ENCODE measurements around the gene UNC5B. TPM values are rescaled to one million over a fixed set of nuclear protein-coding genes. Genes with fewer than 3 reads are reported as not detected.

The UNC5B gene
- total RNA-seq, 1 experiment from 2014 or later, result 22.0 TPM

- H3K4me1 ChIP-seq (ENCODE audit: control insufficient read depth in 1 of 2, insufficient read depth in 2 of 2, low read length in 2 of 2), result peaks cover 22 to 32% of the 10 kb centered on the region in 2 experiments
- peak overlapping the region; percentile 51 for H3K27ac ChIP-seq (ENCODE audit: low read depth, low read length)
- ChIA-PET CTCF (interaction anchor here (1.5 kb wide), 1 partner anchor 29 kb away, joined by 4 read pairs; no protein-coding TSS in a partner anchor), POLR2A (no interaction called here), RAD21 (ENCODE audit: low non-redundant PET in 1 of 2, low total read pairs in 2 of 2, uncharacterized antibody in 2 of 2, unreplicated experiment in 2 of 2) (no interaction called here)
- H3K79me2 ChIP-seq (ENCODE audit: insufficient read depth, low read length), result no peaks in the 10 kb centered on the region
- H3K4me2 ChIP-seq (ENCODE audit: low read length), result peak overlapping the region; percentile 77
- H3K27me3 ChIP-seq (ENCODE audit: insufficient read depth, low read length), result no peaks in the 10 kb centered on the region
- H3K9me2 ChIP-seq (ENCODE audit: insufficient read depth), result no peaks in the 10 kb centered on the region
- peak overlapping the region; percentile 33 for H3K9ac ChIP-seq (ENCODE audit: low read length)
- DNase-seq (ENCODE audit: low read depth, low spot score), result peak; percentile 33
- TF ChIP-seq SP1 (IDR thresholded peaks at IDR 0.05; ENCODE audit: low read depth) (peak; percentile 59), CBX3 (IDR thresholded peaks at IDR 0.05; ENCODE audit: low read depth) (peak; percentile 67), FOSL1 (IDR thresholded peaks at IDR 0.05; ENCODE audit: low read depth) (peak; percentile 68), YY1 (IDR thresholded peaks at IDR 0.05; ENCODE audit: extremely low read depth, insufficient replicate concordance, low read depth, low read length) (no peak), MAX (IDR thresholded peaks at IDR 0.05) (peak; percentile 48), JUND (IDR thresholded peaks at IDR 0.05) (peak; percentile 66)
- intact Hi-C loops (cut with micrococcal nuclease), result no loop called here
- H4K20me1 ChIP-seq (ENCODE audit: insufficient read depth), result no peaks in the 10 kb centered on the region
- peak overlapping the region in 1 of 2 experiments; percentile 40; a peak in 2 of 4 replicates for H3K4me3 ChIP-seq (replicated peaks in 1 of 2; ENCODE audit: low read depth in 1 of 2, low read length in 2 of 2)
- no TSS peak for BruUV-seq (replicated peaks)
- no peaks in the 10 kb centered on the region for H3K36me3 ChIP-seq (ENCODE audit: control insufficient read depth in 1 of 2, insufficient read depth in 2 of 2, low read length in 2 of 2)
- H2AFZ ChIP-seq (ENCODE audit: low read depth, low read length, poor library complexity, severe bottlenecking), result no peak overlapping the region
- H3K9me3 ChIP-seq (ENCODE audit: control insufficient read depth in 1 of 2, insufficient read depth in 1 of 2, low read depth in 1 of 2, low read length in 2 of 2), result no peaks in the 10 kb centered on the region
- peak; percentile 87 for ATAC-seq
Measured at GRCh38 chr10:71339796-71340589, 127.6 kb downstream of the UNC5B start.

GRCh38 chr10:71342573-71343391 is 130.4 kb downstream of the UNC5B start:
- no peaks in the 10 kb centered on the region for H4K20me1 ChIP-seq (ENCODE audit: insufficient read depth)
- ChIA-PET CTCF (no interaction called here), RAD21 (ENCODE audit: low non-redundant PET in 1 of 2, low total read pairs in 2 of 2, uncharacterized antibody in 2 of 2, unreplicated experiment in 2 of 2) (no interaction called here), POLR2A (interaction anchor here (0.5 kb wide), 1 partner anchor 24 kb away, joined by 3 read pairs; the partner anchor contains the start of gene SLC29A3)
- H3K9me3 ChIP-seq (ENCODE audit: control insufficient read depth in 1 of 2, insufficient read depth in 1 of 2, low read depth in 1 of 2, low read length in 2 of 2), result no peaks in the 10 kb centered on the region
- no peak for TF ChIP-seq ATF3 (IDR thresholded peaks at IDR 0.05)
- TF ChIP-seq ELF1 (IDR thresholded peaks at IDR 0.05; ENCODE audit: borderline replicate concordance, low read depth), result no peak
- TF ChIP-seq CEBPB (IDR thresholded peaks at IDR 0.05; ENCODE audit: low read depth), result no peak
- TF ChIP-seq ZFX (IDR thresholded peaks at IDR 0.05), result no peak
- no peak for TF ChIP-seq YY1 (IDR thresholded peaks at IDR 0.05; ENCODE audit: extremely low read depth, insufficient replicate concordance, low read depth, low read length)
- peaks cover 22 to 32% of the 10 kb centered on the region in 2 experiments for H3K4me1 ChIP-seq (ENCODE audit: control insufficient read depth in 1 of 2, insufficient read depth in 2 of 2, low read length in 2 of 2)
- ATAC-seq, result no peak
- BruUV-seq (replicated peaks), result no TSS peak
- H2AFZ ChIP-seq (ENCODE audit: low read depth, low read length, poor library complexity, severe bottlenecking), result no peak overlapping the region
- H3K27ac ChIP-seq (ENCODE audit: low read depth, low read length), result no peak overlapping the region
- no peaks in the 10 kb centered on the region for H3K79me2 ChIP-seq (ENCODE audit: insufficient read depth, low read length)
- H3K9ac ChIP-seq (ENCODE audit: low read length), result no peak overlapping the region
- no peak overlapping the region for H3K4me3 ChIP-seq (replicated peaks in 1 of 2; ENCODE audit: low read depth in 1 of 2, low read length in 2 of 2)
- H3K4me2 ChIP-seq (ENCODE audit: low read length), result no peak overlapping the region
- no peaks in the 10 kb centered on the region for H3K9me2 ChIP-seq (ENCODE audit: insufficient read depth)
- no peaks in the 10 kb centered on the region for H3K36me3 ChIP-seq (ENCODE audit: control insufficient read depth in 1 of 2, insufficient read depth in 2 of 2, low read length in 2 of 2)
- DNase-seq (ENCODE audit: low read depth, low spot score), result no peak
- intact Hi-C loops (cut with micrococcal nuclease), result no loop called here
- no peaks in the 10 kb centered on the region for H3K27me3 ChIP-seq (ENCODE audit: insufficient read depth, low read length)

Measured in HCT116 (cell line).